Measurements from ENCODE around the gene APLP1. TPM values are rescaled to one million over a fixed set of nuclear protein-coding genes. Genes with fewer than 3 reads are reported as not detected.

Gene APLP1
- total RNA-seq, 1 donor from 2014 or later = 0.26 TPM

DNA sequence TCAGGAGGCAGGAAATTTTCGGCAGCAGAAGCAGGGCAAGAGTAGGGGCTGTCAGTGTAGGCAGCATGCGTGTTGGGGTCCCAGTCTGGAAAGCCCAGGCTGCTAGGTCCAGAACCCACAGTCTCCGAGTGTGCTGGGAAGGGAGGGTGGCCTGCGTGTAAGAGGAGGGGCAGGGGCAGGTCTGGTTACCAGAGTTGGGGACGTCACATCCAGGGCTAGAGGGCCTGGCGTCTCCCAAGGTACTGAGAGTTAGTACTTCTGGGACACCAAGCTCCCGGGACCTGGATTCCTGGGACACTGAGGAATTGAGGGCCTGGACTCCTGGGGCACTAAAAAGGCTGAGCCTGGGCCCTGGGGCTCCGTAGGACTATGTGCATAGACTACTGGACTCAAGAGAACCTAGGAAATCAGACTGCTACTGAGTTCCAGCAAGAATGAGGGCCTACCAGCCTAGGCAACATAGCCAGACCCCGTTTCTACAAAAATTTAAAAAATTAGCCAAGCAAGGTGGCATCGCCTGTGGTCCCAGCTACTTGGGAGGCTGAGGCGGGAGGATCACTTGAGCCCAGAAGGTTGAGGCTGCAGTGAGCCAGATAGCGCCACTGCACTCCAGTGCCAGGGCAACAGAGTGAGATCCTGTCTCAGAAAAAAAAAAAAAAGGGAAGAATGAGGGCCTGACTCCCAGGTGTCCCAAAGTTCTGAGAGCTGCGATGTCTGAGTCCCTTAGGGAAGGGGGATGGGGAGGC, 29.5 kb downstream of the APLP1 start:
- Histone ChIP-seq H3K27me3 (ENCODE audit: control insufficient read depth, insufficient read depth, low read length) (no peaks in the 10 kb centered on the region), H3K4me3 (ENCODE audit: low read depth, low read length) (peak overlapping the region; percentile 56), H3K36me3 (ENCODE audit: control insufficient read depth, insufficient read depth, low read length) (peaks cover 15% of the 10 kb centered on the region)
- no peak for FAIRE-seq
- DNase-seq (ENCODE audit: low read depth) = no peak
- TF ChIP-seq, protein P1, sequence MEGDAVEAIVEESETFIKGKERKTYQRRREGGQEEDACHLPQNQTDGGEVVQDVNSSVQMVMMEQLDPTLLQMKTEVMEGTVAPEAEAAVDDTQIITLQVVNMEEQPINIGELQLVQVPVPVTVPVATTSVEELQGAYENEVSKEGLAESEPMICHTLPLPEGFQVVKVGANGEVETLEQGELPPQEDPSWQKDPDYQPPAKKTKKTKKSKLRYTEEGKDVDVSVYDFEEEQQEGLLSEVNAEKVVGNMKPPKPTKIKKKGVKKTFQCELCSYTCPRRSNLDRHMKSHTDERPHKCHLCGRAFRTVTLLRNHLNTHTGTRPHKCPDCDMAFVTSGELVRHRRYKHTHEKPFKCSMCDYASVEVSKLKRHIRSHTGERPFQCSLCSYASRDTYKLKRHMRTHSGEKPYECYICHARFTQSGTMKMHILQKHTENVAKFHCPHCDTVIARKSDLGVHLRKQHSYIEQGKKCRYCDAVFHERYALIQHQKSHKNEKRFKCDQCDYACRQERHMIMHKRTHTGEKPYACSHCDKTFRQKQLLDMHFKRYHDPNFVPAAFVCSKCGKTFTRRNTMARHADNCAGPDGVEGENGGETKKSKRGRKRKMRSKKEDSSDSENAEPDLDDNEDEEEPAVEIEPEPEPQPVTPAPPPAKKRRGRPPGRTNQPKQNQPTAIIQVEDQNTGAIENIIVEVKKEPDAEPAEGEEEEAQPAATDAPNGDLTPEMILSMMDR (IDR thresholded peaks at IDR 0.05; ENCODE audit: insufficient read depth, low read length, severe bottlenecking) = no peak

DNA sequence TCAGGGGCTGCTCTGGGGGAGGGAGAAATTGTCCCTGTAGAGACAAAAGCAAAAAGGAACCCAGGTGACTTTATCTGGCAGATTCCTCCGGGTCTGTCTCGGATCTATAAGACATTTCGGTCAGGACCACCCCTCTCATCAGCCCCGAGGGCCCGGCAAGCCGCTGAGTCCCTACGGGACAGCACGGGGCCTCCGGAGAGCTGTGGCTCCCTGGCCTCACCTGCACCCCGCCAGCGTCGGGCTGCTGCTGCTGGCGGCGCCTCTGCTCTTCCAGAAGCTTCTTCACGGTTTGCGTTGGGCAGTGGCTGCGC, 30.1 kb downstream of the APLP1 start:
- Histone ChIP-seq H3K4me3 (ENCODE audit: low read depth, low read length) (peak overlapping the region; percentile 56), H3K27me3 (ENCODE audit: control insufficient read depth, insufficient read depth, low read length) (no peaks in the 10 kb centered on the region), H3K36me3 (ENCODE audit: control insufficient read depth, insufficient read depth, low read length) (peaks cover 15% of the 10 kb centered on the region)
- DNase-seq (ENCODE audit: low read depth) (no peak), FAIRE-seq (no peak)
- TF ChIP-seq, protein P1 (IDR thresholded peaks at IDR 0.05; ENCODE audit: insufficient read depth, low read length, severe bottlenecking) = no peak

DNA sequence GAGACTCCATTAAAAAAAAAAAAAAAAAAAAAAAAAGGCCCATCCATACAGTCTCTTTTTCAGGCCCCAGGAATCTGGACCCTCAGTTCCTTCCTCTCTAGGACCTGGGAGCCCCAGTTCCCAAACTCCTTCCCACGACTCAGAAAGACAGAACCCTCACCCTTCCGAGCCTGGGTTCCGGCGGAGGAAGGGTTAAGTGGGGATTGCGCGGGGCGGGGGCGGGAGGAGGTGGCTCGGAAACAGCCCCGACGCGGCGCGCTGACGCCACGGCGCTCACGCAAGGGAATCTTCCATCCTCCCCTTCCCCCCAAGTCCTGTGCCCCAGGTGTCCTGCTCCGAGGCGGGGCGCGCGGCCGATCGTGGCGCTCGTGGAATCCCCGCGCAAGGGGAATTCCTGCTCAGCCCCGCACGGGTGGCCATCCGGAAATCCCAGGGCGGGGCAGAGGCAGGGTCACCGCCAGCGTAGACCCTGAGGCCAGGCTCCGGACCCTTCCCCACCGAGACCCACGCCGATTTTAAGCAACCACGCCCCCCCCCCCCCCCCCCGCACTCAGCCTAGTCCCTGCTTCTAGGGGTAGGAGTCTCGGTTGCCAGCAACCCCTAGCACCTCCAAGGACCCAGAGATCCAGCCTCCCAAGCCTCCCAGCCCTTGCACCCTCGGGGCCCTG, 31.3 kb downstream of the APLP1 start:
- peak; percentile 68 for DNase-seq (ENCODE audit: low read depth)
- H3K4me3 ChIP-seq (ENCODE audit: low read depth, low read length) = peak overlapping the region; percentile 56
- no peak for FAIRE-seq

DNA sequence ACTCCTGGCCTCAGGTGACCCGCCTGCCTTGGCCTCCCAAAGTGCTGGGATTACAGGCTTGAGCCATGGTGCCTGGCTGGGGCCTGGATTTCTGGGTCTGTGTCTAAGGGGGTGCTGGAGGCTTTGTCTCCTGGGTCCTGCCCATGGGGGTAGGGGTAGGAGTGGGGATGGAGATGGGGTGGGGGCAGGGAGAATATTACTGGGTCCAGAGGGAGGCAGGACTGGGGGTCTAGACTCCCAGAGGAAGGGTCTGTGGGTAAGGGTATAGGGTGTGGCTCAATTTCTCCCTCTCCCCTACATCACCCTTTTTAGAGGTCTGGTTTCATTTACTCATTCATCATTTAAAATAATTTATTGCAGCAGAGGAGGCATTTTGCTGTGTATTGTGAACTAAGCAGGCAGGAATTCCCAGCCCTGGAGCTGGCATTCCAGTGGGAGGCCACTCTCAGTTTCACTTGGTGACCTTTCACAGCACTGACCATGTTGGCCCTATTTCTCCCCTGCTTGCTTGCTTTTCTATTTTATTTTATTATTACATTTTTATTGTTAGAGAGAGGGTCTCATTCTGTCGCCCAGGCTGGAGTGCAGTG, 32.8 kb downstream of the APLP1 start:
- H3K4me3 ChIP-seq (ENCODE audit: low read depth, low read length) = no peak overlapping the region
- DNase-seq (ENCODE audit: low read depth) (no peak), FAIRE-seq (no peak)
- H3K27me3 ChIP-seq (ENCODE audit: control insufficient read depth, insufficient read depth, low read length) = no peaks in the 10 kb centered on the region
- peaks cover 12% of the 10 kb centered on the region for H3K36me3 ChIP-seq (ENCODE audit: control insufficient read depth, insufficient read depth, low read length)
- TF ChIP-seq, protein P1 (IDR thresholded peaks at IDR 0.05; ENCODE audit: insufficient read depth, low read length, severe bottlenecking) = no peak

More for the DNA sequence above, 31.3 kb downstream of the APLP1 start:
- Histone ChIP-seq H3K27me3 (ENCODE audit: control insufficient read depth, insufficient read depth, low read length) (no peaks in the 10 kb centered on the region), H3K36me3 (ENCODE audit: control insufficient read depth, insufficient read depth, low read length) (peaks cover 15% of the 10 kb centered on the region)
- TF ChIP-seq, protein P1 (IDR thresholded peaks at IDR 0.05; ENCODE audit: insufficient read depth, low read length, severe bottlenecking) = no peak

DNA sequence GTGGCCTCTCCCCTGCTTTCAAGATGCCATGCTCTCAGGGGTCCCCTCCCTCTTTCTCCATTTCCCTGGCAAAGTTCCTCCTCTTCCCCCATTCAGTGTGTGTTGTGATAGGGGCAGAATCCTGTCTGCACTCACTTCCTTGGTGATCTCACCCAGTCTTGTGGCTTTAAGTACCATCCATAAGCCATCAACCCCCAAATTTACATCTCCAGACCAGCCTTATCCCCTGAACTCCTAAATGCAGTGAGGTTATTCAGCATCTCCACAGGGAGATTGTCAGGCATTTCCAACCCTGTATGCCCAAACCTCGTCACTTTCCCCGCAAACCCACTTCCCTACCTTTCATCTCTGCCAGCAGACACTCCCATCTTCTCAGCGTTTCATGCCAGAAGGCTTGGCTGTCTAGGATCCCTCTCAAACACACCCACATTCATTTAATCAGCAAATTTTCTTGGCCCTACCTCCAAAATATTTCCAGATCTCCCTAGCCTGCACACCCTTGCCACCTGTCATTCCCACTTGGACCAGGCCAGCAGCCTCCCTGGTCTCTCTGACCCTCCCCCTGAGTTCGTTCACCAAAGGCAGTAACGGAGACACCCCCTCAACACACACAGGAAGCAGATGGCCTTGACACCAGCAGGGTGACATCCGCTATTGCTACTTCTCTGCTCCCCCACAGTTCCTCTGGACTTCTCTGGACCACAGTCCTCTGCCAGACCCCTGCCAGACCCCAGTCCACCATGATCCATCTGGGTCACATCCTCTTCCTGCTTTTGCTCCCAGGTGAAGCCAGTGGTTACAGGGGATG, 33.7 kb downstream of the APLP1 start, which contains the start of gene HCST:
Gene HCST, plus strand, starts transcription at position 676 of the 808 bp plus-strand sequence. Its CDS starts 65 bp downstream, at position 741.
- H3K27me3 ChIP-seq (ENCODE audit: control insufficient read depth, insufficient read depth, low read length) = no peaks in the 10 kb centered on the region
- peak; percentile 29 for DNase-seq (ENCODE audit: low read depth)
- no peak within 1 kb of the TSS for H3K4me3 ChIP-seq (ENCODE audit: low read depth, low read length)
- H3K36me3 ChIP-seq (ENCODE audit: control insufficient read depth, insufficient read depth, low read length) = peaks cover 4% of the 10 kb centered on the region
- TF ChIP-seq, protein P1 (IDR thresholded peaks at IDR 0.05; ENCODE audit: insufficient read depth, low read length, severe bottlenecking) = no peak
- no peak for FAIRE-seq

Measured in bronchial epithelial cell (primary cell).